Measurements from ENCODE around the gene MBTD1.
A peak's percentile ranks its signal among the peaks of the same experiment; 100 is the strongest.

The MBTD1 gene

DNA sequence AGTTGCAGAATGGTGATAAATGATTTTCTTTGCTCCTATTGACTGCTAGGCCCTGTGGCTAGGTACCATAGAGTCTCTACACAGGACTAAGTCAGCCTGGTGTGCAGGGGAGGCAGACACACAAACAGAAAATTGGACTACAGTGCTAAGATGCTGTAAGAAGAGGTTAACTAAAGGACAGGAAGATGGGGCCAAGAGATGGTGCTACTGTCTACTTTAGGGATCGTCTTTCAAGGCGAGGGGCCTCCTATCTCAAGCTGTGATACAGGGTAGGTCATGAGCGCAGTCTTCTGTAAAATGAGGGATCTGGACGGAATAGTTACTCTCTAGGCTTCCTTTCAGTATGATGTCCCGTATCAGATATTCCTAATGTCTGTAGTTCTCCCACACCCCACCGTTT lies 105.7 kb downstream of the MBTD1 start:
- Histone ChIP-seq H3K27me3 (ENCODE audit: insufficient read depth, low read depth, severe bottlenecking) (no peaks in the 10 kb centered on the region), H3K27ac (peak overlapping the region; percentile 89), H3K9me3 (ENCODE audit: severe bottlenecking) (no peaks in the 10 kb centered on the region), H3K36me3 (peaks cover 45% of the 10 kb centered on the region), H3K4me3 (ENCODE audit: low read depth, low read length) (peak overlapping the region; percentile 63)
- TF ChIP-seq, protein P1, sequence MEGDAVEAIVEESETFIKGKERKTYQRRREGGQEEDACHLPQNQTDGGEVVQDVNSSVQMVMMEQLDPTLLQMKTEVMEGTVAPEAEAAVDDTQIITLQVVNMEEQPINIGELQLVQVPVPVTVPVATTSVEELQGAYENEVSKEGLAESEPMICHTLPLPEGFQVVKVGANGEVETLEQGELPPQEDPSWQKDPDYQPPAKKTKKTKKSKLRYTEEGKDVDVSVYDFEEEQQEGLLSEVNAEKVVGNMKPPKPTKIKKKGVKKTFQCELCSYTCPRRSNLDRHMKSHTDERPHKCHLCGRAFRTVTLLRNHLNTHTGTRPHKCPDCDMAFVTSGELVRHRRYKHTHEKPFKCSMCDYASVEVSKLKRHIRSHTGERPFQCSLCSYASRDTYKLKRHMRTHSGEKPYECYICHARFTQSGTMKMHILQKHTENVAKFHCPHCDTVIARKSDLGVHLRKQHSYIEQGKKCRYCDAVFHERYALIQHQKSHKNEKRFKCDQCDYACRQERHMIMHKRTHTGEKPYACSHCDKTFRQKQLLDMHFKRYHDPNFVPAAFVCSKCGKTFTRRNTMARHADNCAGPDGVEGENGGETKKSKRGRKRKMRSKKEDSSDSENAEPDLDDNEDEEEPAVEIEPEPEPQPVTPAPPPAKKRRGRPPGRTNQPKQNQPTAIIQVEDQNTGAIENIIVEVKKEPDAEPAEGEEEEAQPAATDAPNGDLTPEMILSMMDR (IDR thresholded peaks at IDR 0.05; ENCODE audit: low read depth, low read length): no peak
- no peak for DNase-seq

DNA sequence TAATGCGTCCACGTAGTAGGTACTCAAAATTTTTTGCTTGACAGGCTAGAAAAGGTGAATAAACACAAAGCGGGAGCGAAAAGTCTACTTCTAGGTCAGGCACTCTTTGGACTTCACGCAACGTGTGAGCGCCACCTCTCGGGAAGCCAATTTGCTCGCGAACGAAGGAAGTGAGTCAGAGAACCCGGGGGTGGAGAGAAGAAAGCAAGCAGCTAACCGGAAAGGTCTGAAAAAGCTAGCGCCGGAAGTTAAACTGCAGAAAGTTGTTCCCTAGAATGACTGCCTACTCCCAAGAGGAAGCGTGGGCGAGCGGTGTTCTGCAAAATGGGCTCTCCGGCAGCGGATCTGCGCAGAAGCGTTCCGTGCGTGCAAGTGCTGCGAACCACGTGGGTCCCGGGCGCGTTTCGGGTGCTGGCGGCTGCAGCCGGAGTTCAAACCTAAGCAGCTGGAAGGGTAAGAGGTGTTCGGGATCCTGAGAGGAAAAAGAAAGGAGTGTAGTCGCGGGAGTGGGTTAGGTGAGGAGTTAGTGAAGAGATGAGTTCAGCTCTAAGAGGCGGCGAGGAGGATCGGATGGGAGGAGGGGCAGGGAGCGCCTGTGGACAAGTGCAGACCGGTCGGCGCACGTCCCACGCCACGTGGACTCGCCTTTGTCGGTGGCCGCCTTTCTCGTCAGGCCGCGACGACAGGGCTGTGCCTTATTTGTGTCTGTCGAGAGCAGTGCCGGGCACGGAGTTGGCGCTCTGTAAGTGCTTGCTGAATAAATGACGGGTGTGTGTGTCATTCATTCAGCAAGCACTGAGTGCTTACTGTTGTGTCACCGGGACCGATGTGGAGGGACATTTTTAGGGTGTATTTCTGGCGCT lies 106.4 kb downstream of the MBTD1 start, which contains the start of gene NME1:
Gene NME1, plus strand, starts transcription at position 350 of the 863 bp plus-strand sequence. CDS start 2,096 bp downstream, outside the sequence.
- TF ChIP-seq, protein P1 (IDR thresholded peaks at IDR 0.05; ENCODE audit: low read depth, low read length): peak; percentile 94
- Histone ChIP-seq H3K9me3 (ENCODE audit: severe bottlenecking) (no peaks in the 10 kb centered on the region), H3K36me3 (peaks cover 38% of the 10 kb centered on the region), H3K27me3 (ENCODE audit: insufficient read depth, low read depth, severe bottlenecking) (no peaks in the 10 kb centered on the region), H3K4me3 (ENCODE audit: low read depth, low read length) (peak within 1 kb of the TSS; percentile 63), H3K27ac (peak within 1 kb of the TSS; percentile 89)
- peak; percentile 99 for DNase-seq

DNA sequence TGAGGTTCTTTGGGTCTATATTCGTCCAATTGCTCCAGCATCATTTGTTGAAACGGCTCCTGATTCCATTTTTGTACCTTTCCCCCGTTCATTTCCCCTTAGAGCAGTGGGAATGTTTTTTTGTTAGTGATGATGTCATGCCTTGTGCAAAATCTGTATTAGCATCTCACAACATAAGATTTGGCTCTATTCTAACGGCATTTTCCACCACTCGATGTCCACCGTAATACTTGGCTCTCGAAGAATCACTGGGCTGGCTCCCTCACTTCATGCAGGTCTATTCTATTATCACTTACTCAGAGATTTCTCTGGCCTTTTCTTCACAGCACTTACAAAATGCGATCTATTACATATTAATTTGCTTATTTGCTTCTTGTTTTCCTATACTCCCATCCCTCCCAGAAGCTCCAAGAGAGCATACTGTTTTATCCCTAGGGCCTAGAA lies 107.1 kb downstream of the MBTD1 start:
- DNase-seq: no peak
- H3K4me3 ChIP-seq (ENCODE audit: low read depth, low read length): peak overlapping the region; percentile 63

DNA sequence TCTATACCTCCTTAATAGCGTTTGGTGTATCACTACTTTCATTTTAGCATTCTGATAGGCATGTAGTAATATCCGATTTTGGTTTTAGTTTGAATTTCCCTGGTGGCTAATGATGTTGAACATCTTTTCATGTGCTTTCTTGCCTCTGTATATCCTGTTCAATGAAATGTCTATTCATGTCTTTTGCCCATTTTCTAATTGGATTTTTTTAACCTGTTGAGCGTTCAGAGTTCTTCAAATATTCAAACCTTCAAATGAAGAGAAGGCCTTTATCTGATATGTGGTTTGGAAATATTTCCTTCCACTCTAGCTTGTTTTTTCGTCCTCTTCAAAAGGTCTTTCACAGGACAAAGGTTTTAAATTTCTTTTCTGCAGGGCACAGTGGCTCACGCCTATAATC lies 108.9 kb downstream of the MBTD1 start:
- no peak for DNase-seq
- H3K27ac ChIP-seq: no peak overlapping the region
- H3K9me3 ChIP-seq (ENCODE audit: severe bottlenecking): no peaks in the 10 kb centered on the region
- TF ChIP-seq, protein P1 (IDR thresholded peaks at IDR 0.05; ENCODE audit: low read depth, low read length): no peak
- no peaks in the 10 kb centered on the region for H3K27me3 ChIP-seq (ENCODE audit: insufficient read depth, low read depth, severe bottlenecking)
- H3K4me3 ChIP-seq (ENCODE audit: low read depth, low read length): no peak overlapping the region
- peaks cover 13% of the 10 kb centered on the region for H3K36me3 ChIP-seq

More for the DNA sequence above, 107.1 kb downstream of the MBTD1 start:
- Histone ChIP-seq H3K36me3 (peaks cover 31% of the 10 kb centered on the region), H3K9me3 (ENCODE audit: severe bottlenecking) (no peaks in the 10 kb centered on the region), H3K27ac (peak overlapping the region; percentile 81), H3K27me3 (ENCODE audit: insufficient read depth, low read depth, severe bottlenecking) (no peaks in the 10 kb centered on the region)
- TF ChIP-seq, protein P1 (IDR thresholded peaks at IDR 0.05; ENCODE audit: low read depth, low read length): no peak

DNA sequence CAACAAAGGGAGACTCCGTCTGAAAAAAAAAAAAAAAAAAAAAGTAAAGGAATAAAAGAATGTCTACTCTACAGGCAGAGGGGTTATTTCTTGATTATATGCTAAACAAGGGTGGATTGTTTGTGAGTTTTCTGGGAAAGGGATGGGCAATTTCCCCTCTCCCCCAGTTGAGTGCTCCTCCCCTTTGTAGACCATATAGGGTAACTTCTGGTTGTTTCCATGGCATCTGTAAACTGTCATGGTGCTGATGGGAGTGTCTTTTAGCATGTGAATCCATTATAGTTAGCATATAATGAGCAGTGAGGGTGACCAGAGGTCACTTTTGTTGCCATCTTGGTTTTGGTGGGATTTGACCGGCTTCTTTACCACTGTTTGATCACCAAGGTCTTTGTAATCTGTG lies 110.7 kb downstream of the MBTD1 start:
- H3K4me3 ChIP-seq (ENCODE audit: low read depth, low read length): no peak overlapping the region
- TF ChIP-seq, protein P1 (IDR thresholded peaks at IDR 0.05; ENCODE audit: low read depth, low read length): no peak
- no peaks in the 10 kb centered on the region for H3K27me3 ChIP-seq (ENCODE audit: insufficient read depth, low read depth, severe bottlenecking)
- DNase-seq: no peak
- no peak overlapping the region for H3K27ac ChIP-seq
- peaks cover 4% of the 10 kb centered on the region for H3K36me3 ChIP-seq
- H3K9me3 ChIP-seq (ENCODE audit: severe bottlenecking): no peaks in the 10 kb centered on the region
